ENCODE results near the gene PNPLA5. TPM values are rescaled to one million over a fixed set of nuclear protein-coding genes. Genes with fewer than 3 reads are reported as not detected.

Gene PNPLA5
- total and polyA plus RNA-seq, 4 donors = not detected

DNA sequence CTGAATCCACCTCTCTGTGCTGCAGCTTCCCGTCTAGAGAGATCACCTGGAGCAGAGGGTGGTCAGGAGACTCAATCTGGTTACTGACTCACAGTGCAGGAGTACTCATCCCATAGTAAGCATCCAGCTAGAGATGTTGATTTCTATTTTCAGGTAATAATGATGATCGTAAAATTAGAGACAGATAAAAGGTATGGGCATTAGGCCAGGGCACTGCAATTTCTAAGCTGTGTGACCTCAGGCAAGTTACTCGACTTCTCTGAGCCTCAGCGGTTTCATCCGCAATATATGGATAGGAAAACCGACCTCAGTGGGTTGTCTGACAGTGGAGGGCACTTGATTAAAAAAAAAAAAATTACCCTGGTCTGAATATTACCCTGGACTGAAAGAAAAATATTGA, 49.6 kb upstream of the PNPLA5 start:
- H3K27ac ChIP-seq (ENCODE audit: low read depth in 1 of 2, low read length in 2 of 2) = no peak overlapping the region
- H3K4me1 ChIP-seq (ENCODE audit: control insufficient read depth in 4 of 4, insufficient read depth in 4 of 4, low read length in 3 of 4) = peaks cover 0 to 3% (median 0%) of the 10 kb centered on the region in 4 donors
- H3K9ac ChIP-seq (ENCODE audit: low read depth in 1 of 2, low read length in 2 of 2) = no peak overlapping the region
- TF ChIP-seq HNF4G (IDR thresholded peaks at IDR 0.05) (no peak), TAF1 (conservative IDR thresholded peaks at IDR 0.05) (no peak), HNF4A (conservative IDR thresholded peaks at IDR 0.05) (no peak), EGR1 (IDR thresholded peaks at IDR 0.05; ENCODE audit: low read depth in 2 of 2) (no peak), FOXA2 (IDR thresholded peaks at IDR 0.05) (no peak), GABPA (IDR thresholded peaks at IDR 0.05 in 1 of 2, conservative IDR thresholded peaks at IDR 0.05 in 1 of 2) (no peak), FOXA1 (IDR thresholded peaks at IDR 0.05) (no peak), RAD21 (IDR thresholded peaks at IDR 0.05) (no peak)
- TF ChIP-seq, protein P1, sequence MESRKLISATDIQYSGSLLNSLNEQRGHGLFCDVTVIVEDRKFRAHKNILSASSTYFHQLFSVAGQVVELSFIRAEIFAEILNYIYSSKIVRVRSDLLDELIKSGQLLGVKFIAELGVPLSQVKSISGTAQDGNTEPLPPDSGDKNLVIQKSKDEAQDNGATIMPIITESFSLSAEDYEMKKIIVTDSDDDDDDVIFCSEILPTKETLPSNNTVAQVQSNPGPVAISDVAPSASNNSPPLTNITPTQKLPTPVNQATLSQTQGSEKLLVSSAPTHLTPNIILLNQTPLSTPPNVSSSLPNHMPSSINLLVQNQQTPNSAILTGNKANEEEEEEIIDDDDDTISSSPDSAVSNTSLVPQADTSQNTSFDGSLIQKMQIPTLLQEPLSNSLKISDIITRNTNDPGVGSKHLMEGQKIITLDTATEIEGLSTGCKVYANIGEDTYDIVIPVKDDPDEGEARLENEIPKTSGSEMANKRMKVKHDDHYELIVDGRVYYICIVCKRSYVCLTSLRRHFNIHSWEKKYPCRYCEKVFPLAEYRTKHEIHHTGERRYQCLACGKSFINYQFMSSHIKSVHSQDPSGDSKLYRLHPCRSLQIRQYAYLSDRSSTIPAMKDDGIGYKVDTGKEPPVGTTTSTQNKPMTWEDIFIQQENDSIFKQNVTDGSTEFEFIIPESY (IDR thresholded peaks at IDR 0.05) = no peak
- TF ChIP-seq, protein P2, sequence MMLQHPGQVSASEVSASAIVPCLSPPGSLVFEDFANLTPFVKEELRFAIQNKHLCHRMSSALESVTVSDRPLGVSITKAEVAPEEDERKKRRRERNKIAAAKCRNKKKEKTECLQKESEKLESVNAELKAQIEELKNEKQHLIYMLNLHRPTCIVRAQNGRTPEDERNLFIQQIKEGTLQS (IDR thresholded peaks at IDR 0.05) = no peak
- TF ChIP-seq, protein P3, sequence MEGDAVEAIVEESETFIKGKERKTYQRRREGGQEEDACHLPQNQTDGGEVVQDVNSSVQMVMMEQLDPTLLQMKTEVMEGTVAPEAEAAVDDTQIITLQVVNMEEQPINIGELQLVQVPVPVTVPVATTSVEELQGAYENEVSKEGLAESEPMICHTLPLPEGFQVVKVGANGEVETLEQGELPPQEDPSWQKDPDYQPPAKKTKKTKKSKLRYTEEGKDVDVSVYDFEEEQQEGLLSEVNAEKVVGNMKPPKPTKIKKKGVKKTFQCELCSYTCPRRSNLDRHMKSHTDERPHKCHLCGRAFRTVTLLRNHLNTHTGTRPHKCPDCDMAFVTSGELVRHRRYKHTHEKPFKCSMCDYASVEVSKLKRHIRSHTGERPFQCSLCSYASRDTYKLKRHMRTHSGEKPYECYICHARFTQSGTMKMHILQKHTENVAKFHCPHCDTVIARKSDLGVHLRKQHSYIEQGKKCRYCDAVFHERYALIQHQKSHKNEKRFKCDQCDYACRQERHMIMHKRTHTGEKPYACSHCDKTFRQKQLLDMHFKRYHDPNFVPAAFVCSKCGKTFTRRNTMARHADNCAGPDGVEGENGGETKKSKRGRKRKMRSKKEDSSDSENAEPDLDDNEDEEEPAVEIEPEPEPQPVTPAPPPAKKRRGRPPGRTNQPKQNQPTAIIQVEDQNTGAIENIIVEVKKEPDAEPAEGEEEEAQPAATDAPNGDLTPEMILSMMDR (IDR thresholded peaks at IDR 0.05; ENCODE audit: low read depth, low read length, missing input control) = no peak
- TF ChIP-seq, protein P4, sequence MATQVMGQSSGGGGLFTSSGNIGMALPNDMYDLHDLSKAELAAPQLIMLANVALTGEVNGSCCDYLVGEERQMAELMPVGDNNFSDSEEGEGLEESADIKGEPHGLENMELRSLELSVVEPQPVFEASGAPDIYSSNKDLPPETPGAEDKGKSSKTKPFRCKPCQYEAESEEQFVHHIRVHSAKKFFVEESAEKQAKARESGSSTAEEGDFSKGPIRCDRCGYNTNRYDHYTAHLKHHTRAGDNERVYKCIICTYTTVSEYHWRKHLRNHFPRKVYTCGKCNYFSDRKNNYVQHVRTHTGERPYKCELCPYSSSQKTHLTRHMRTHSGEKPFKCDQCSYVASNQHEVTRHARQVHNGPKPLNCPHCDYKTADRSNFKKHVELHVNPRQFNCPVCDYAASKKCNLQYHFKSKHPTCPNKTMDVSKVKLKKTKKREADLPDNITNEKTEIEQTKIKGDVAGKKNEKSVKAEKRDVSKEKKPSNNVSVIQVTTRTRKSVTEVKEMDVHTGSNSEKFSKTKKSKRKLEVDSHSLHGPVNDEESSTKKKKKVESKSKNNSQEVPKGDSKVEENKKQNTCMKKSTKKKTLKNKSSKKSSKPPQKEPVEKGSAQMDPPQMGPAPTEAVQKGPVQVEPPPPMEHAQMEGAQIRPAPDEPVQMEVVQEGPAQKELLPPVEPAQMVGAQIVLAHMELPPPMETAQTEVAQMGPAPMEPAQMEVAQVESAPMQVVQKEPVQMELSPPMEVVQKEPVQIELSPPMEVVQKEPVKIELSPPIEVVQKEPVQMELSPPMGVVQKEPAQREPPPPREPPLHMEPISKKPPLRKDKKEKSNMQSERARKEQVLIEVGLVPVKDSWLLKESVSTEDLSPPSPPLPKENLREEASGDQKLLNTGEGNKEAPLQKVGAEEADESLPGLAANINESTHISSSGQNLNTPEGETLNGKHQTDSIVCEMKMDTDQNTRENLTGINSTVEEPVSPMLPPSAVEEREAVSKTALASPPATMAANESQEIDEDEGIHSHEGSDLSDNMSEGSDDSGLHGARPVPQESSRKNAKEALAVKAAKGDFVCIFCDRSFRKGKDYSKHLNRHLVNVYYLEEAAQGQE (IDR thresholded peaks at IDR 0.05) = no peak
- WGBS = 90% methylated on average over 6 of the region's 6 CpGs
- H3K27me3 ChIP-seq (ENCODE audit: control insufficient read depth in 4 of 4, insufficient read depth in 4 of 4, low read length in 3 of 4) = no peaks in the 10 kb centered on the region
- H3K9me3 ChIP-seq (ENCODE audit: control insufficient read depth in 4 of 4, low read length in 3 of 4) = no peaks in the 10 kb centered on the region
- no peak overlapping the region for H3K4me3 ChIP-seq (ENCODE audit: low read depth in 1 of 3, low read length in 3 of 3)
- H3K36me3 ChIP-seq (ENCODE audit: control insufficient read depth in 4 of 4, insufficient read depth in 3 of 4, low read depth in 1 of 4, low read length in 3 of 4) = peaks cover 7 to 76% (median 70%) of the 10 kb centered on the region in 4 donors
- no peak for DNase-seq (ENCODE audit: low spot score)

DNA sequence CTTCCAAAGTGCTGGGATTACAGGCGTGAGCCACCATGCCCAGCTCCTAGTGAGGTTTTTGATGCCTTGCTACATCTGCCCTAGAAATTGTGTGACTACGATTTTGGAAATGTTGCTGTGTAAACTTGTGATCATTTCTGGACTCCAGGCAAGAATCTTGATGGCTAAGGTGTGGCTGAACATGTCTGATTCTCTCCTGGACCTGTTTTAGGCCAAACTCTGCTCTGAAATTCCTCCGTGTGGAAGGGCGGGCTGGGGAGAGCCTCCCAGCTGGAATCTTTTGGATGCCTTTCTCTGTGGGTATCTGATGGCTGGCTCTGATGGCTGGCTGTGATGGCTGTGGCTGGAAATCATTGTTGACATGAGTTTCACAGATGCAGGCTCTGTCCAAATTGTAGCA, 40.0 kb upstream of the PNPLA5 start:
- H3K27ac ChIP-seq (ENCODE audit: low read depth in 1 of 2, low read length in 2 of 2) = no peak overlapping the region
- no peak for TF ChIP-seq HNF4A (conservative IDR thresholded peaks at IDR 0.05)
- no peak for TF ChIP-seq SP1 (IDR thresholded peaks at IDR 0.05)
- no peak for TF ChIP-seq YY1 (IDR thresholded peaks at IDR 0.05)
- TF ChIP-seq, protein P5, sequence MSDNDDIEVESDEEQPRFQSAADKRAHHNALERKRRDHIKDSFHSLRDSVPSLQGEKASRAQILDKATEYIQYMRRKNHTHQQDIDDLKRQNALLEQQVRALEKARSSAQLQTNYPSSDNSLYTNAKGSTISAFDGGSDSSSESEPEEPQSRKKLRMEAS (IDR thresholded peaks at IDR 0.05) = no peak
- no peak for TF ChIP-seq TAF1 (conservative IDR thresholded peaks at IDR 0.05)
- no peak for TF ChIP-seq FOXA2 (IDR thresholded peaks at IDR 0.05)
- no peak for TF ChIP-seq GABPA (IDR thresholded peaks at IDR 0.05 in 1 of 2, conservative IDR thresholded peaks at IDR 0.05 in 1 of 2)
- TF ChIP-seq, protein P4 (IDR thresholded peaks at IDR 0.05) = no peak
- no peak for TF ChIP-seq JUND (IDR thresholded peaks at IDR 0.05)
- TF ChIP-seq, protein P2 (IDR thresholded peaks at IDR 0.05) = no peak
- TF ChIP-seq, protein P1 (IDR thresholded peaks at IDR 0.05) = no peak
- TF ChIP-seq RAD21 (IDR thresholded peaks at IDR 0.05) = no peak
- no peak for TF ChIP-seq FOXA1 (IDR thresholded peaks at IDR 0.05)
- no peak overlapping the region for H3K9ac ChIP-seq (ENCODE audit: low read depth in 1 of 2, low read length in 2 of 2)
- H3K36me3 ChIP-seq (ENCODE audit: control insufficient read depth in 4 of 4, insufficient read depth in 3 of 4, low read depth in 1 of 4, low read length in 3 of 4) = peaks cover 4 to 62% (median 56%) of the 10 kb centered on the region in 4 donors
- H3K4me3 ChIP-seq (ENCODE audit: low read depth in 1 of 3, low read length in 3 of 3) = no peak overlapping the region
- no peak for DNase-seq (ENCODE audit: low spot score)
- 79% methylated on average over 4 of the region's 4 CpGs for WGBS
- H3K27me3 ChIP-seq (ENCODE audit: control insufficient read depth in 4 of 4, insufficient read depth in 4 of 4, low read length in 3 of 4) = no peaks in the 10 kb centered on the region
- H3K4me1 ChIP-seq (ENCODE audit: control insufficient read depth in 4 of 4, insufficient read depth in 4 of 4, low read length in 3 of 4) = peaks cover 5 to 36% (median 30%) of the 10 kb centered on the region in 4 donors
- no peaks in the 10 kb centered on the region for H3K9me3 ChIP-seq (ENCODE audit: control insufficient read depth in 4 of 4, low read length in 3 of 4)

Data from liver (tissue), 9 donors.